ENCODE results near the gene PSORS1C2. TPM values are rescaled to one million over a fixed set of nuclear protein-coding genes. Genes with fewer than 3 reads are reported as not detected.

The PSORS1C2 gene
- polyA plus RNA-seq, 1 of the 3 experiments (the other 2 are of a cell fraction) = not detected

GRCh38 chr6:31110825-31111582, 27.9 kb downstream of the PSORS1C2 start:
- TF ChIP-seq IRF3 (IDR thresholded peaks at IDR 0.05; ENCODE audit: low read depth, low read length) (no peak), POLR2AphosphoS5 (IDR thresholded peaks at IDR 0.05; ENCODE audit: low read depth, low read length) (no peak), TAF1 (IDR thresholded peaks at IDR 0.05; ENCODE audit: borderline replicate concordance, low read depth, low read length) (no peak), MAX (IDR thresholded peaks at IDR 0.05; ENCODE audit: low read depth) (no peak), GABPA (IDR thresholded peaks at IDR 0.05; ENCODE audit: low read depth) (no peak), ELF1 (IDR thresholded peaks at IDR 0.05) (no peak)
- Histone ChIP-seq H3K27ac (ENCODE audit: low read depth in 2 of 2, low read length in 1 of 2) (no peak overlapping the region), H4K20me1 (ENCODE audit: insufficient read depth) (no peaks in the 10 kb centered on the region), H3K4me3 (ENCODE audit: low read depth in 2 of 2, low read length in 1 of 2) (no peak overlapping the region), H3K79me2 (ENCODE audit: insufficient read depth) (peaks cover 9% of the 10 kb centered on the region), H3K4me2 (no peak overlapping the region), H3F3A (replicated peaks; ENCODE audit: insufficient read depth) (peaks cover 5% of the 10 kb centered on the region), H3K9me3 (no peaks in the 10 kb centered on the region), H3K9ac (no peak overlapping the region), H3K27me3 (ENCODE audit: insufficient read depth) (no peaks in the 10 kb centered on the region; the same call in 1 of the 2 replicates), H3K9me2 (no peaks in the 10 kb centered on the region), H2AFZ (ENCODE audit: low read depth) (no peak overlapping the region), H3K4me1 (ENCODE audit: control insufficient read depth in 1 of 2, insufficient read depth in 2 of 2, low read depth in 1 of 2, low read length in 1 of 2) (peaks cover 2 to 12% of the 10 kb centered on the region in 2 experiments; a peak in 3 of 4 replicates), H3K36me3 (replicated peaks in 1 of 2; ENCODE audit: control insufficient read depth in 1 of 2, insufficient read depth in 2 of 2, low read length in 1 of 2) (no peaks in the 10 kb centered on the region)
- ChIA-PET POLR2A (no interaction called here), CTCF (interaction anchor here (0.6 to 4.8 kb wide), 6 partner anchors 17 to 82 kb away, joined by 3 to 20 read pairs (median 4); no protein-coding TSS in a partner anchor)
- WGBS (ENCODE audit: low lambda C conversion rate) = 69% methylated on average over 11 of the region's 11 CpGs
- no peak for DNase-seq

DNA sequence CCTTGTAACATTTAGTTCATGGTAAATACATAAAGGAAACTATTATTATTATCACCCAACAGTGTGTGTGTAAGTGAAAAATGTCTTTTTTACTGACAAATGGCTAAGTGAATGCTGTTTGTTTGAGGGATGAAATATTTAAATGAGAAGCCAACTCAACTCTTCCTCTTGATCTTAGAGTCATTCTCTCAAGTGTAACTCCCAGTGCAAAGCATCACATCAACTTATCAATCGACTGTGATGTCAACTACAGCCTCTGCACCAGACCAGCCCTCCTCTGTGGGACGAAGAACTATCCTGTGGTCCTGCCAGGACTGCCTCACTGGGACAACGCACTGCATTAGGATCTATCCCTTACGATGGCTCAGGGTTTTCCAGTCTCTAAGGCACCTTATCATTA, 31.8 kb downstream of the PSORS1C2 start:
- ChIA-PET POLR2A (no interaction called here), CTCF (no interaction called here)
- no peak for TF ChIP-seq RFX5 (IDR thresholded peaks at IDR 0.05; ENCODE audit: low read length)
- TF ChIP-seq, protein P1, sequence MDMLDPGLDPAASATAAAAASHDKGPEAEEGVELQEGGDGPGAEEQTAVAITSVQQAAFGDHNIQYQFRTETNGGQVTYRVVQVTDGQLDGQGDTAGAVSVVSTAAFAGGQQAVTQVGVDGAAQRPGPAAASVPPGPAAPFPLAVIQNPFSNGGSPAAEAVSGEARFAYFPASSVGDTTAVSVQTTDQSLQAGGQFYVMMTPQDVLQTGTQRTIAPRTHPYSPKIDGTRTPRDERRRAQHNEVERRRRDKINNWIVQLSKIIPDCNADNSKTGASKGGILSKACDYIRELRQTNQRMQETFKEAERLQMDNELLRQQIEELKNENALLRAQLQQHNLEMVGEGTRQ (IDR thresholded peaks at IDR 0.05; ENCODE audit: borderline replicate concordance, low read depth, low read length) = no peak
- no peak for TF ChIP-seq TCF12 (IDR thresholded peaks at IDR 0.05)
- no peak for TF ChIP-seq POLR2AphosphoS5 (IDR thresholded peaks at IDR 0.05; ENCODE audit: low read depth, low read length)
- Histone ChIP-seq H3F3A (replicated peaks; ENCODE audit: insufficient read depth) (no peaks in the 10 kb centered on the region), H4K20me1 (ENCODE audit: insufficient read depth) (no peaks in the 10 kb centered on the region), H3K27ac (ENCODE audit: low read depth in 2 of 2, low read length in 1 of 2) (no peak overlapping the region), H3K4me2 (no peak overlapping the region), H3K4me3 (ENCODE audit: low read depth in 2 of 2, low read length in 1 of 2) (no peak overlapping the region), H3K79me2 (ENCODE audit: insufficient read depth) (no peaks in the 10 kb centered on the region), H3K9ac (no peak overlapping the region), H3K4me1 (ENCODE audit: control insufficient read depth in 1 of 2, insufficient read depth in 2 of 2, low read depth in 1 of 2, low read length in 1 of 2) (no peaks in the 10 kb centered on the region), H3K36me3 (replicated peaks in 1 of 2; ENCODE audit: control insufficient read depth in 1 of 2, insufficient read depth in 2 of 2, low read length in 1 of 2) (no peaks in the 10 kb centered on the region), H3K9me3 (no peaks in the 10 kb centered on the region), H3K9me2 (no peaks in the 10 kb centered on the region), H2AFZ (ENCODE audit: low read depth) (no peak overlapping the region), H3K27me3 (ENCODE audit: insufficient read depth) (no peaks in the 10 kb centered on the region; the same call in 1 of the 2 replicates)
- DNase-seq = no peak
- WGBS (ENCODE audit: low lambda C conversion rate) = 13% methylated on average over 3 of the region's 4 CpGs
